Liver (tissue), 10 donors: Measurements from ENCODE around the gene ZFC3H1. TPM values are rescaled to one million over a fixed set of nuclear protein-coding genes. Genes with fewer than 3 reads are reported as not detected.

Experiments used
- DNase-seq: peaks from one replicate; pipeline ENCODE4 v3.0.0-alpha.2; 2017; ENCODE audit warnings: low spot score
- H3K27ac ChIP-seq, 2 donors: one replicate each; pipeline ENCODE4 v1.7.0; 2013; ENCODE audit warnings: inconsistent platforms in 2 of 2, low read length in 2 of 2, control low read depth in 1 of 2, low read depth in 1 of 2, mild to moderate bottlenecking in 1 of 2
- H3K27me3 ChIP-seq, 4 donors: one replicate each; pipeline versions ENCODE4 v1.6.1 to v1.7.0; 2013; ENCODE audit warnings: low read length in 3 of 4, inconsistent platforms in 1 of 4, mild to moderate bottlenecking in 1 of 4, moderate library complexity in 1 of 4; ENCODE audit not compliant: control insufficient read depth in 4 of 4, insufficient read depth in 4 of 4
- H3K36me3 ChIP-seq, 4 donors: one replicate each; pipeline versions ENCODE4 v1.6.1 to v1.7.0; 2013; ENCODE audit warnings: low read length in 3 of 4, mild to moderate bottlenecking in 3 of 4, low read depth in 1 of 4, moderate library complexity in 1 of 4; ENCODE audit not compliant: control insufficient read depth in 4 of 4, insufficient read depth in 3 of 4
- H3K4me1 ChIP-seq, 4 donors: one replicate each; pipeline versions ENCODE4 v1.6.1 to v1.7.0; 2013; ENCODE audit warnings: low read length in 3 of 4, mild to moderate bottlenecking in 3 of 4, moderate library complexity in 1 of 4; ENCODE audit not compliant: control insufficient read depth in 4 of 4, insufficient read depth in 4 of 4
- H3K4me3 ChIP-seq, 3 donors: one replicate each; pipeline versions ENCODE4 v1.6.1 to v1.7.0; 2013; ENCODE audit warnings: low read length in 3 of 3, control low read depth in 1 of 3, low read depth in 1 of 3, mild to moderate bottlenecking in 1 of 3
- H3K9ac ChIP-seq, 2 donors: one replicate each; pipeline ENCODE4 v1.7.0; 2013; ENCODE audit warnings: low read length in 2 of 2, mild to moderate bottlenecking in 2 of 2, moderate library complexity in 2 of 2, control low read depth in 1 of 2, low read depth in 1 of 2
- H3K9me3 ChIP-seq, 4 donors: one replicate each; pipeline versions ENCODE4 v1.6.1 to v1.7.0; 2013; ENCODE audit warnings: low read length in 3 of 4; ENCODE audit not compliant: control insufficient read depth in 4 of 4
- JUND ChIP-seq, 2 donors: IDR thresholded peaks; 2 replicates each; pipeline ENCODE4 v1.6.1; 2016; ENCODE audit warnings: antibody characterized with exemption in 2 of 2
- RAD21 ChIP-seq, 2 donors: IDR thresholded peaks; 2 replicates each; pipeline ENCODE4 v1.6.1; 2016; ENCODE audit warnings: antibody characterized with exemption in 2 of 2, mild to moderate bottlenecking in 2 of 2
- whole genome bisulfite sequencing: extraction: QIAGEN DNeasy Blood & Tissue Kit; methylation state at CpG from one replicate; pipeline ENCODE4 v1.1.7; 2013; 5-methylcytosine and 5-hydroxymethylcytosine counted together
- polyA plus RNA-seq, 2 donors: library from polyadenylated mRNA; stranded (reverse) in 1 of 2; unstranded in 1 of 2; fragments of 200-250 nt in 1 of 2; fragments of >200 nt in 1 of 2; fragmentation: Nextera tagmentation in 1 of 2; extraction: Ambion mirVana in 1 of 2; gene quantifications; one replicate each; pipeline versions ENCODE4 v1.2.1 to v1.2.3, GENCODE V29; 2013 to 2015
- small RNA-seq: library from RNA; depleted of rRNA; stranded (forward); fragments of <200 nt; gene quantifications from one replicate; pipeline ENCODE3, GENCODE V24; 2014
- total RNA-seq, 2 donors: library from RNA; depleted of rRNA; stranded (reverse); fragments of >200 nt; gene quantifications; one replicate each; pipeline ENCODE4 v1.2.3, GENCODE V29; 2014
- TF ChIP-seq, protein P1 (sequence below): IDR thresholded peaks from 2 replicates; pipeline ENCODE4 v1.6.1; 2016; ENCODE audit warnings: antibody characterized with exemption
- TF ChIP-seq, protein P2 (sequence below): fragments of 150-350 bp; IDR thresholded peaks from 2 replicates; pipeline ENCODE4 v1.5.1; 2017; ENCODE audit warnings: improper control_type of control experiment, low read depth, low read length; ENCODE audit not compliant: missing input control
- donor health status: healthy.
- donor health status: healthy.
- donor health status: healthy.
- donor health status: healthy.
- donor health status: healthy.

The ZFC3H1 gene
- total and polyA plus RNA-seq, 4 donors, result 3.4 to 32.3 (median 8.6) TPM

DNA sequence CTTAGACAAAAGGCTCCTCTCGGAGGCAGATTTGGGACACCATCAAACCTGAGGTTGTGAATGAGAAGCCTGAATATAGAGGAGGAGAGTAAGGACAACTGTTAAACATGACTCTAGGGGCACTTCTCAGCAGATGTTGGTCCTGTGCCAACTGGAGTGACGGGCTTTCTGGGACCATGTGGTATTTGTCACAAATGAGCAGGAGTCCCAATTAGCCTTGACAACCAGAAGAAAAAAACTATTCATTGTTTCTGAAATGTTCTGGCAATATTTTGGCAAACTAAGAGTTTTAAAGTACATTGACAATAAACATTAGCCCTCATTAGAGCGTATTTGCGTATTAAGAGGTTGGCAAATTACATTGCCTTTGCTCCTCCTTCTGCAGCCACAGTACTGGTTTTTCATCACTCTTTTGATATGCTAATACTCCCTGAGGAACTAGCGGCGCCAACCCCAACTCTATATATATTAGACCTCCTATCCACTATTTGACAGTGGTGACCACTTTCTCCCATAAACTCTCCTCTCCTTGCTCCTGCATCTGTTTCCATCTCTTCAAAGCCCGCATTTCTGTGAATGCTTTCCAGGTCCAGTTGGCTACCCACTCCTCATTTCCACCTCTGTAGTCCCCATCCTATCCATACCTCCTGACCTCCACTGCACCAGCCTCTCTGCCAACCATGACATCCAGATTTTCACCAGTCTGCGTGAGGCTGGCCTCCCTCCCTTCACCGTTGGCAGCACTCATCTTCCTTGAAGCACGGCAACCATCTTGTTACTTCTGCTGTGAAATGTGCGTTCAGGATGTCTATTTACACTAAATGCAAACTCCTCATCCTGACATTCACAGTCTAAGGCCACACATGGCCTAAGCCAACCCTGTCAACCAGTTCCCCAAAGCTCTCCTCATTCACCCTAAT is 100.7 kb downstream of the ZFC3H1 start:
- no peak for DNase-seq
- 81% methylated on average over 11 of the region's 11 CpGs for WGBS

More for the DNA sequence above, 100.7 kb downstream of the ZFC3H1 start:
- Histone ChIP-seq H3K9me3 (no peaks in the 10 kb centered on the region), H3K27ac (no peak overlapping the region), H3K4me3 (no peak overlapping the region), H3K4me1 (no peaks in the 10 kb centered on the region), H3K9ac (no peak overlapping the region), H3K36me3 (no peaks in the 10 kb centered on the region), H3K27me3 (no peaks in the 10 kb centered on the region)
- TF ChIP-seq RAD21 (IDR thresholded peaks at IDR 0.05) (no peak), JUND (IDR thresholded peaks at IDR 0.05) (no peak)
- TF ChIP-seq, protein P1, sequence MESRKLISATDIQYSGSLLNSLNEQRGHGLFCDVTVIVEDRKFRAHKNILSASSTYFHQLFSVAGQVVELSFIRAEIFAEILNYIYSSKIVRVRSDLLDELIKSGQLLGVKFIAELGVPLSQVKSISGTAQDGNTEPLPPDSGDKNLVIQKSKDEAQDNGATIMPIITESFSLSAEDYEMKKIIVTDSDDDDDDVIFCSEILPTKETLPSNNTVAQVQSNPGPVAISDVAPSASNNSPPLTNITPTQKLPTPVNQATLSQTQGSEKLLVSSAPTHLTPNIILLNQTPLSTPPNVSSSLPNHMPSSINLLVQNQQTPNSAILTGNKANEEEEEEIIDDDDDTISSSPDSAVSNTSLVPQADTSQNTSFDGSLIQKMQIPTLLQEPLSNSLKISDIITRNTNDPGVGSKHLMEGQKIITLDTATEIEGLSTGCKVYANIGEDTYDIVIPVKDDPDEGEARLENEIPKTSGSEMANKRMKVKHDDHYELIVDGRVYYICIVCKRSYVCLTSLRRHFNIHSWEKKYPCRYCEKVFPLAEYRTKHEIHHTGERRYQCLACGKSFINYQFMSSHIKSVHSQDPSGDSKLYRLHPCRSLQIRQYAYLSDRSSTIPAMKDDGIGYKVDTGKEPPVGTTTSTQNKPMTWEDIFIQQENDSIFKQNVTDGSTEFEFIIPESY, result no peak
- TF ChIP-seq, protein P2, sequence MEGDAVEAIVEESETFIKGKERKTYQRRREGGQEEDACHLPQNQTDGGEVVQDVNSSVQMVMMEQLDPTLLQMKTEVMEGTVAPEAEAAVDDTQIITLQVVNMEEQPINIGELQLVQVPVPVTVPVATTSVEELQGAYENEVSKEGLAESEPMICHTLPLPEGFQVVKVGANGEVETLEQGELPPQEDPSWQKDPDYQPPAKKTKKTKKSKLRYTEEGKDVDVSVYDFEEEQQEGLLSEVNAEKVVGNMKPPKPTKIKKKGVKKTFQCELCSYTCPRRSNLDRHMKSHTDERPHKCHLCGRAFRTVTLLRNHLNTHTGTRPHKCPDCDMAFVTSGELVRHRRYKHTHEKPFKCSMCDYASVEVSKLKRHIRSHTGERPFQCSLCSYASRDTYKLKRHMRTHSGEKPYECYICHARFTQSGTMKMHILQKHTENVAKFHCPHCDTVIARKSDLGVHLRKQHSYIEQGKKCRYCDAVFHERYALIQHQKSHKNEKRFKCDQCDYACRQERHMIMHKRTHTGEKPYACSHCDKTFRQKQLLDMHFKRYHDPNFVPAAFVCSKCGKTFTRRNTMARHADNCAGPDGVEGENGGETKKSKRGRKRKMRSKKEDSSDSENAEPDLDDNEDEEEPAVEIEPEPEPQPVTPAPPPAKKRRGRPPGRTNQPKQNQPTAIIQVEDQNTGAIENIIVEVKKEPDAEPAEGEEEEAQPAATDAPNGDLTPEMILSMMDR, result no peak

Small RNA genes lying within 50 kb of the gene (small RNA-seq; reads per million reads assigned to genes)
- gene RF00560, result not detected

Other genes starting within 250 kb of the ZFC3H1 start
- under 1 TPM; 0.67 to 0.98 TPM for gene LGR5, start 224.1 kb downstream of the ZFC3H1 start, total RNA-seq
- gene LGR5, start 224.1 kb downstream of the ZFC3H1 start, polyA plus RNA-seq, result under 1 TPM; 0.17 to 0.99 TPM
- 1 to 10 TPM; 1.5 TPM for gene THAP2, start 453 bp upstream of the ZFC3H1 start, total RNA-seq
- gene THAP2, start 453 bp upstream of the ZFC3H1 start, polyA plus RNA-seq, result 1 to 10 TPM in 1 of 2 donors, under 1 TPM in 1; 0.82 to 2.5 TPM
- gene TMEM19, start 22.2 kb upstream of the ZFC3H1 start, total RNA-seq, result 10 to 100 TPM; 12.2 to 30.0 TPM
- gene TMEM19, start 22.2 kb upstream of the ZFC3H1 start, polyA plus RNA-seq, result 10 to 100 TPM in 1 of 2 donors, 1 to 10 TPM in 1; 9.5 to 10.7 TPM
- 10 to 100 TPM in 1 of 2 donors, 1 to 10 TPM in 1; 6.5 to 15.0 TPM for gene RAB21, start 91.0 kb upstream of the ZFC3H1 start, total RNA-seq
- gene RAB21, start 91.0 kb upstream of the ZFC3H1 start, polyA plus RNA-seq, result 10 to 100 TPM in 1 of 2 donors, 1 to 10 TPM in 1; 5.5 to 13.4 TPM
- 10 to 100 TPM; 25.1 to 26.0 TPM for gene TBC1D15, start 175.9 kb upstream of the ZFC3H1 start, total RNA-seq
- 10 to 100 TPM; 16.4 to 19.1 TPM for gene TBC1D15, start 175.9 kb upstream of the ZFC3H1 start, polyA plus RNA-seq